Transverse colon (tissue), 4 donors: ENCODE results near the gene TMEM205. TPM values are rescaled to one million over a fixed set of nuclear protein-coding genes. Genes with fewer than 3 reads are reported as not detected.

Experiments used
- DNase-seq: peaks from one replicate; pipeline ENCODE4 v3.0.0-alpha.2; 2019
- H3K27ac ChIP-seq, 4 donors: fragments of 200-600 bp; sonication (generic); 2 replicates each; pipeline ENCODE4 v1.5.1; 2016 to 2018; ENCODE audit warnings: inconsistent platforms in 4 of 4
- H3K27me3 ChIP-seq: fragments of 200-600 bp; sonication (generic); 2 replicates; pipeline ENCODE4 v1.5.1; 2017; ENCODE audit warnings: inconsistent platforms
- H3K36me3 ChIP-seq, 4 donors: fragments of 200-600 bp; sonication (generic); 2 replicates each; pipeline ENCODE4 v1.5.1; 2017 to 2019; ENCODE audit warnings: inconsistent platforms in 4 of 4
- H3K4me1 ChIP-seq, 4 donors: fragments of 200-600 bp; sonication (generic); 2 replicates each; pipeline ENCODE4 v1.5.1; 2017 to 2020; ENCODE audit warnings: inconsistent platforms in 4 of 4
- H3K4me3 ChIP-seq, 4 donors: fragments of 200-600 bp; sonication (generic); 1 replicate in 1 of 4; 2 replicates in 3 of 4; pipeline versions ENCODE4 v1.5.1 to v1.6.1; 2017 to 2019; ENCODE audit warnings: inconsistent platforms in 4 of 4
- H3K9me3 ChIP-seq, 2 donors: fragments of 200-600 bp; sonication (generic); 2 replicates each; pipeline ENCODE4 v1.5.1; 2017 to 2019; ENCODE audit warnings: inconsistent platforms in 2 of 2
- EP300 ChIP-seq: sonication (generic); formaldehyde crosslinking; IDR thresholded peaks from one replicate; pipeline ENCODE4 v1.6.1; 2017; ENCODE audit warnings: antibody characterized with exemption, low read depth
- POLR2A ChIP-seq: fragments of 450-650 bp; IDR thresholded peaks from one replicate; pipeline ENCODE4 v1.6.1; 2016; ENCODE audit warnings: antibody characterized with exemption, mild to moderate bottlenecking, moderate library complexity
- POLR2AphosphoS5 ChIP-seq, 3 donors: sonication (generic); formaldehyde crosslinking; IDR thresholded peaks; one replicate each; pipeline ENCODE4 v1.6.1; 2016; ENCODE audit warnings: antibody characterized with exemption in 3 of 3
- WGBS, 2 donors: methylation state at CpG; one replicate each; pipeline ENCODE4 v1.1.5; 2018; ENCODE audit warnings: low coverage in 1 of 2; 5-methylcytosine and 5-hydroxymethylcytosine counted together
- in situ Hi-C, 4 donors: fragments of 200-750 bp; cut with MboI; loops; one replicate each; pipeline versions ENCODE4 v1.15.0 to v1.15.1; 2017; ENCODE audit warnings: low sequenced_read_pairs in 3 of 4, low pct_ligation_motif_present in 1 of 4, low pct_unique_long_range_greater_than_20kb in 1 of 4
- intact Hi-C: fragments of 100-400 bp; cut with DNase I; formaldehyde crosslinking; loops from one replicate; pipeline ENCODE4 v1.15.1; 2023; ENCODE audit warnings: low total_unique reads
- total RNA-seq, 4 donors: library from RNA; depleted of rRNA; stranded (reverse); fragments of >200 nt; gene quantifications; one replicate each; pipeline ENCODE4 v1.1.0, GENCODE V29; 2016
- TF ChIP-seq, protein P1 (sequence below), 5 experiments: fragments of 200-600 bp in 3 of 5; fragments of 450-650 bp in 2 of 5; sonication (generic) in 3 of 5; IDR thresholded peaks; 1 replicate in 2 of 5; 2 replicates in 3 of 5; pipeline ENCODE4 v1.5.1; 2016 to 2017; ENCODE audit warnings: antibody characterized with exemption in 5 of 5, inconsistent platforms in 3 of 5, mild to moderate bottlenecking in 2 of 5, moderate library complexity in 1 of 5

Gene TMEM205
- total RNA-seq, 4 donors from 2014 or later, result 18.7 to 163 (median 88.4) TPM

DNA sequence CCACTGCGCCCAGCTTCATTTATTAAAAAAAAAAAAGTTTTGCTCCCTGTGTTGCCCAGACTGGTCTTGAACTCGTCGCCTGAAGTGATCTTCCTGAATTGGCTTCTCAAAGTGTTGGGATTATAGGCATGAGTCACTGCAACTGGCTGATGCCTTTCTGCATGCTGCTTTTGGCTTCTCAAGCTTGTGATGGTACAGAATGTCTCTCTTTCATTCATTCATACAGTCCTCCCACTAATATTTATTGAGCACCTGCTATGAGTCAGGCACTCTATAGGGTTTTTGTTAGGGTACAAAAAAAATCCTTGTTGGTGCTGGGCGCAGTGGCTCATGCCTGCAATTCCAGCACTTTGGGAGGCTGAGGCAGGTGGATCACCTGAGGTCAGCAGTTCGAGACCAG, 41.1 kb downstream of the TMEM205 start:
- TF ChIP-seq EP300 (no peak), POLR2A (no peak), POLR2AphosphoS5 (IDR thresholded peaks at IDR 0.05) (no peak)
- TF ChIP-seq, protein P1, sequence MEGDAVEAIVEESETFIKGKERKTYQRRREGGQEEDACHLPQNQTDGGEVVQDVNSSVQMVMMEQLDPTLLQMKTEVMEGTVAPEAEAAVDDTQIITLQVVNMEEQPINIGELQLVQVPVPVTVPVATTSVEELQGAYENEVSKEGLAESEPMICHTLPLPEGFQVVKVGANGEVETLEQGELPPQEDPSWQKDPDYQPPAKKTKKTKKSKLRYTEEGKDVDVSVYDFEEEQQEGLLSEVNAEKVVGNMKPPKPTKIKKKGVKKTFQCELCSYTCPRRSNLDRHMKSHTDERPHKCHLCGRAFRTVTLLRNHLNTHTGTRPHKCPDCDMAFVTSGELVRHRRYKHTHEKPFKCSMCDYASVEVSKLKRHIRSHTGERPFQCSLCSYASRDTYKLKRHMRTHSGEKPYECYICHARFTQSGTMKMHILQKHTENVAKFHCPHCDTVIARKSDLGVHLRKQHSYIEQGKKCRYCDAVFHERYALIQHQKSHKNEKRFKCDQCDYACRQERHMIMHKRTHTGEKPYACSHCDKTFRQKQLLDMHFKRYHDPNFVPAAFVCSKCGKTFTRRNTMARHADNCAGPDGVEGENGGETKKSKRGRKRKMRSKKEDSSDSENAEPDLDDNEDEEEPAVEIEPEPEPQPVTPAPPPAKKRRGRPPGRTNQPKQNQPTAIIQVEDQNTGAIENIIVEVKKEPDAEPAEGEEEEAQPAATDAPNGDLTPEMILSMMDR (IDR thresholded peaks at IDR 0.05), result no peak
- Histone ChIP-seq H3K36me3 (no peaks in the 10 kb centered on the region), H3K4me3 (no peak overlapping the region), H3K9me3 (no peaks in the 10 kb centered on the region), H3K4me1 (no peaks in the 10 kb centered on the region), H3K27ac (no peak overlapping the region), H3K27me3 (peaks cover 6% of the 10 kb centered on the region)
- intact Hi-C loops, result loop anchor here (10.0 kb wide), 1 partner anchor 170 kb away; no protein-coding TSS in a partner anchor
- 88% methylated on average over 5 of the region's 5 CpGs; no CpG with 5 or more reads in 1 of the 2 donors for WGBS, 2 donors
- in situ Hi-C loops, result no loop called here
- DNase-seq, result no peak

DNA sequence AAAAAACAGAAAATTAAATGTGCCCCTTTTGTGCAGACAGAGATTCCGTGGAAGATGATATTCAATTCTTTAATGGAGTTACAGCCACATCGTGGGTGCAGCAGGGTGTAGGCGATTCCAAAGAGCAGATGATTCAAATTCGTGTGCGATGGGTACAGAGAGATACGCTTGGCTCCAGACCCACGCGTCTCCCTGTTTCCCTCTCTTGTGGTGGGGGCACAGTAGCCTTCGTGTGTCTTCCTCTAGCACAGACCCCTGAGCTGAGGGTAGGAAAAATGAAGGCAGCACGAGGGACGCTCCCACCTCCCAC, 45.3 kb downstream of the TMEM205 start:
- 73 to 85% methylated on average over 3 to 11 of the region's 11 CpGs for WGBS, 2 donors
- DNase-seq, result no peak
- H3K4me3 ChIP-seq, result no peak overlapping the region
- H3K4me1 ChIP-seq, result peaks cover 0 to 18% (median 8%) of the 10 kb centered on the region in 4 donors
- TF ChIP-seq EP300, result no peak
- TF ChIP-seq, protein P1 (IDR thresholded peaks at IDR 0.05), result no peak
- no peak for TF ChIP-seq POLR2AphosphoS5 (IDR thresholded peaks at IDR 0.05)
- TF ChIP-seq POLR2A, result no peak
- H3K27ac ChIP-seq, result no peak overlapping the region
- no peaks in the 10 kb centered on the region for H3K9me3 ChIP-seq
- peaks cover 15% of the 10 kb centered on the region for H3K27me3 ChIP-seq
- H3K36me3 ChIP-seq, result no peaks in the 10 kb centered on the region
- in situ Hi-C loops (no loop called here), intact Hi-C loops (loop anchor here (10.0 kb wide), 1 partner anchor 174 kb away; no protein-coding TSS in a partner anchor)

DNA sequence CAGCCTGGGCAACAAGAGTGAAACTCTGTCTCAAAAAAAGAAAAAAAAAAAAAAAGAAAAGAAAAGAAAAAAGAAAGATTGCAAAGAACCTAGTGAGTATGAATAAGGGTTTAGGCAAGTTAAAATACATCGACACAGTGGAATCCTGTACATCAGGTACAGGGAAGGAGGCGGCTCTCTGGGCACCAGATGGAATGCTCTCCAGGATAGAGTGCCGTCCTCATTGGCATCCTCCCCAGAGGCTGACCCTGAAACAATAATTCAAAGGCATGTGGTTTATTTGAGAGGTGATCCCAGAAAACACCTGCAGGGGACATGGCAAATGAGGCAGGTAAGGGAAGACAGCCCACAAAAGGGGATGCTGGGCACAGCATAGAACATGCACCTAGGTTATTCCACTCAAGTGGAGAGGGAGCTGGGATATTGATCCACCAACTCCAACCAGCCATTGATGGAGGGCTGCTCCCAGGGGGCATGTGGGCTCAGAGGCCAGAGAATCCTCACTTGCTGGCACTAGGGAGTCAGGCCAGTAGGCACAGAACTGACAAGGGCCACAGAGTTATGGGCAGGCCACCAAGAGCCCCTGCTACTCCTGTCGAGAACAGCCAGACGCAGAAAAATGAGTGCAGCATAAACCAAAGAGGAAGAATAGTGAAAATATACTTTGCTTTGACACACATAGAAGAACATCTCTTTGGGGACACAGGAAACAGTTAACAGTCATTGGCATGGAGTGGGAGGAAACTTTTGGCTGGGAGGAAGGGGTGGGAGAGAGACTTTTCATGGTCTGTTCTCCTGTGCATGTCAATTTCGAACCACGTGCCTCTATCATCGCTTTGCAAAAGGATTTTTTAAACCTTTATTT, 45.9 kb downstream of the TMEM205 start:
- H3K36me3 ChIP-seq, result no peaks in the 10 kb centered on the region
- no peaks in the 10 kb centered on the region for H3K9me3 ChIP-seq
- WGBS, 2 donors, result 76 to 78% methylated on average over 8 of the region's 8 CpGs
- in situ Hi-C loops, result loop anchor here in 3 of 4 donors (10.0 to 25.0 kb wide), 3 partner anchors 135 to 187 kb away; partner anchors contain the start of genes ELAVL3 (in 1 of the 3), ODAD3 (in 1 of the 3) and PRKCSH (in 1 of the 3)
- H3K27me3 ChIP-seq, result peaks cover 15% of the 10 kb centered on the region
- no peak overlapping the region for H3K27ac ChIP-seq
- no peak for DNase-seq
- peaks cover 0 to 23% (median 10%) of the 10 kb centered on the region in 4 donors for H3K4me1 ChIP-seq
- no peak overlapping the region for H3K4me3 ChIP-seq
- no peak for TF ChIP-seq POLR2A
- TF ChIP-seq, protein P1 (IDR thresholded peaks at IDR 0.05), result no peak
- TF ChIP-seq EP300, result no peak
- TF ChIP-seq POLR2AphosphoS5 (IDR thresholded peaks at IDR 0.05), result no peak
- intact Hi-C loops, result loop anchor here (10.0 kb wide), 2 partner anchors 145 to 175 kb away; no protein-coding TSS in a partner anchor

DNA sequence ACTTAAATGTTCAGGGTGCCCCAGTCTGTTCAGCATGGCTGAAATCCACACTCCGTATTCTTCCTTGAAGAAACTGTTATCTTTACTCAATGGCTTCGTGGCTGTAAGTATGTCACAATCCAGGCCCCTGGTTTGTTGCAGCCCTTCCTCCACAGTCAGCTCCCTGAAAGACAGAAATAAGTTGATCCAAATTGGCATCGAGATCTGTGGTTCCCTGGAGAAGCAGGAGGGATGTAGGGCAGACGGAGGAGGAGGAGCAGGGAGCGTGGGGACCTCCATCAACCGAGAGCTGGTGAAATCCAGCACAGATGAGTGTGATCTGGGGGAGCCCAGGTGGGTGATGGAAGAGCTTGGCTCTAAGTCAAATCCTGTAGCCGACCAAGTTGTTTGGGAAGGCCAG, 49.8 kb downstream of the TMEM205 start:
- H3K36me3 ChIP-seq, result no peaks in the 10 kb centered on the region
- 27 to 42% methylated on average over 3 to 7 of the region's 7 CpGs for WGBS, 2 donors
- TF ChIP-seq, protein P1 (IDR thresholded peaks at IDR 0.05), result no peak
- no peak for TF ChIP-seq POLR2A
- no peak for TF ChIP-seq EP300
- TF ChIP-seq POLR2AphosphoS5 (IDR thresholded peaks at IDR 0.05), result no peak
- DNase-seq, result no peak
- H3K4me3 ChIP-seq, result no peak overlapping the region
- H3K27me3 ChIP-seq, result peaks cover 15% of the 10 kb centered on the region
- peaks cover 0 to 27% (median 19%) of the 10 kb centered on the region in 4 donors for H3K4me1 ChIP-seq
- intact Hi-C loops (loop anchor here (10.0 kb wide), 1 partner anchor 149 kb away; no protein-coding TSS in a partner anchor), in situ Hi-C loops (loop anchor here in 3 of 4 donors (10.0 to 25.0 kb wide), 3 partner anchors 139 to 191 kb away; partner anchors contain the start of genes ELAVL3 (in 1 of the 3), ODAD3 (in 1 of the 3) and PRKCSH (in 1 of the 3))
- no peaks in the 10 kb centered on the region for H3K9me3 ChIP-seq
- H3K27ac ChIP-seq, result peak overlapping the region in 3 of 4 donors; percentile 1 to 53 (median 35)
